Vagina (tissue), 2 donors: ENCODE data around the gene FETUB.
"Not testable (repeated sequence)": the region's sequence is repeated elsewhere in the genome, so short reads cannot be mapped to it uniquely, and the experiment has no call there.

Experiments
- CTCF ChIP-seq, 3 experiments: fragments of 450-650 bp in 2 of 3; fragments of 200-600 bp in 1 of 3; sonication (generic) in 1 of 3; IDR thresholded peaks; one replicate each; pipeline ENCODE4 v1.5.1; 2017 to 2019; ENCODE audit warnings: antibody characterized with exemption in 3 of 3, mild to moderate bottlenecking in 2 of 3, moderate library complexity in 2 of 3
- POLR2AphosphoS5 ChIP-seq, 2 donors: sonication (generic); formaldehyde crosslinking; IDR thresholded peaks; one replicate each; pipeline ENCODE4 v1.9.0; 2017; ENCODE audit warnings: antibody characterized with exemption in 2 of 2, mild to moderate bottlenecking in 2 of 2, low read depth in 1 of 2; ENCODE audit not compliant: insufficient read depth in 1 of 2

GRCh38 chr3:186634207-186634606 is 6.0 kb upstream of the FETUB start:
- TF ChIP-seq CTCF (IDR thresholded peaks at IDR 0.05); POLR2AphosphoS5 (IDR thresholded peaks at IDR 0.05; ENCODE audit: insufficient read depth in 1 of 2, low read depth in 1 of 2): not testable (repeated sequence)
